Measurements from ENCODE around the gene KCTD5. TPM values are rescaled to one million over a fixed set of nuclear protein-coding genes. Genes with fewer than 3 reads are reported as not detected.

The KCTD5 gene
- total and polyA plus RNA-seq, 9 of the 15 experiments (the other 6 are each of a cell fraction or from before 2014, with no cell fraction given): 0.73 to 58.3 (median 32.3) TPM

DNA sequence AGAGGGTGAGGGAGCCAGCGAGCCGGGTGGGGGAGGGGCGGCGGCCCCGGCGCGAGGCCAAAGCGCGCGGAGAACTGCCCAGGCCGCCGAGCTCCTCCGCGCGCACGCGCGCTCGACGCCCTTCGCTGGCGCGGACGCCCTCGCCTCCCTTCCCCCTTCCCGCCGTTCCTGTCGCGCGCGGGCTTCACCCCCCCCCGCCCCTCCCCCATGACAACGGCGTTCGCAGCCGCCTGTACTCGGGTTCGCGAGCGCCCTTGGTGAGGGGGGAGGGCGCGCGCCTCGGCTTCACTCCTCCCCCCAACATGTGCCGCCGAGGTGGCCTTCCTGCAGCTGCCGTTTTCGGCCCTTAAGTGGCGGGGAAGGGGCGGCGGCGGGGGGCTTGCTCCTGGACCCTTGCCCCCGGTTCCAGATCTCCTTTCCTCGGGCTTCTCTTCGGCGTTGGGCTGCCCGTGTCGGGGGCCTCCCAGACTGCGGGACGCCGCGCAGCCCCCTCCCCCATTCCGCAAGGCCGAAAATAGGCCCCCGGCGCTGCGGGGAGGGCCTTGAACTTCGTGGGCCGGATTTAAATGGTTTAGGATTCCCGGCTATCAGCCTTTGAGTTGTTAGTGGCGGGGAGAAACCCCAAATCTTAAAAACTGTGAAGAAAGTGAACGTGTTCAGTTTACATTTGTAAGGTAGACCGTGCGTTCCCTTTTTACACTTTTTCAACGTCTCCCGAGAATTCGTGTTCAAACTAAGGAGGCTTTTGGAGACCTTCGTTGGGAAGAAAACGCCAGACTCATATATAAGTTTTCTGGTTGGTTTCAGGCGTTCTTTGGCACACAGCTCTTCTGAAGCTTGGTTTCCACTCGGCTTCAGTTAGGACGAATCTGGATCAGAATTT is 70.8 kb downstream of the KCTD5 start (continued):
- TF ChIP-seq, protein P1, sequence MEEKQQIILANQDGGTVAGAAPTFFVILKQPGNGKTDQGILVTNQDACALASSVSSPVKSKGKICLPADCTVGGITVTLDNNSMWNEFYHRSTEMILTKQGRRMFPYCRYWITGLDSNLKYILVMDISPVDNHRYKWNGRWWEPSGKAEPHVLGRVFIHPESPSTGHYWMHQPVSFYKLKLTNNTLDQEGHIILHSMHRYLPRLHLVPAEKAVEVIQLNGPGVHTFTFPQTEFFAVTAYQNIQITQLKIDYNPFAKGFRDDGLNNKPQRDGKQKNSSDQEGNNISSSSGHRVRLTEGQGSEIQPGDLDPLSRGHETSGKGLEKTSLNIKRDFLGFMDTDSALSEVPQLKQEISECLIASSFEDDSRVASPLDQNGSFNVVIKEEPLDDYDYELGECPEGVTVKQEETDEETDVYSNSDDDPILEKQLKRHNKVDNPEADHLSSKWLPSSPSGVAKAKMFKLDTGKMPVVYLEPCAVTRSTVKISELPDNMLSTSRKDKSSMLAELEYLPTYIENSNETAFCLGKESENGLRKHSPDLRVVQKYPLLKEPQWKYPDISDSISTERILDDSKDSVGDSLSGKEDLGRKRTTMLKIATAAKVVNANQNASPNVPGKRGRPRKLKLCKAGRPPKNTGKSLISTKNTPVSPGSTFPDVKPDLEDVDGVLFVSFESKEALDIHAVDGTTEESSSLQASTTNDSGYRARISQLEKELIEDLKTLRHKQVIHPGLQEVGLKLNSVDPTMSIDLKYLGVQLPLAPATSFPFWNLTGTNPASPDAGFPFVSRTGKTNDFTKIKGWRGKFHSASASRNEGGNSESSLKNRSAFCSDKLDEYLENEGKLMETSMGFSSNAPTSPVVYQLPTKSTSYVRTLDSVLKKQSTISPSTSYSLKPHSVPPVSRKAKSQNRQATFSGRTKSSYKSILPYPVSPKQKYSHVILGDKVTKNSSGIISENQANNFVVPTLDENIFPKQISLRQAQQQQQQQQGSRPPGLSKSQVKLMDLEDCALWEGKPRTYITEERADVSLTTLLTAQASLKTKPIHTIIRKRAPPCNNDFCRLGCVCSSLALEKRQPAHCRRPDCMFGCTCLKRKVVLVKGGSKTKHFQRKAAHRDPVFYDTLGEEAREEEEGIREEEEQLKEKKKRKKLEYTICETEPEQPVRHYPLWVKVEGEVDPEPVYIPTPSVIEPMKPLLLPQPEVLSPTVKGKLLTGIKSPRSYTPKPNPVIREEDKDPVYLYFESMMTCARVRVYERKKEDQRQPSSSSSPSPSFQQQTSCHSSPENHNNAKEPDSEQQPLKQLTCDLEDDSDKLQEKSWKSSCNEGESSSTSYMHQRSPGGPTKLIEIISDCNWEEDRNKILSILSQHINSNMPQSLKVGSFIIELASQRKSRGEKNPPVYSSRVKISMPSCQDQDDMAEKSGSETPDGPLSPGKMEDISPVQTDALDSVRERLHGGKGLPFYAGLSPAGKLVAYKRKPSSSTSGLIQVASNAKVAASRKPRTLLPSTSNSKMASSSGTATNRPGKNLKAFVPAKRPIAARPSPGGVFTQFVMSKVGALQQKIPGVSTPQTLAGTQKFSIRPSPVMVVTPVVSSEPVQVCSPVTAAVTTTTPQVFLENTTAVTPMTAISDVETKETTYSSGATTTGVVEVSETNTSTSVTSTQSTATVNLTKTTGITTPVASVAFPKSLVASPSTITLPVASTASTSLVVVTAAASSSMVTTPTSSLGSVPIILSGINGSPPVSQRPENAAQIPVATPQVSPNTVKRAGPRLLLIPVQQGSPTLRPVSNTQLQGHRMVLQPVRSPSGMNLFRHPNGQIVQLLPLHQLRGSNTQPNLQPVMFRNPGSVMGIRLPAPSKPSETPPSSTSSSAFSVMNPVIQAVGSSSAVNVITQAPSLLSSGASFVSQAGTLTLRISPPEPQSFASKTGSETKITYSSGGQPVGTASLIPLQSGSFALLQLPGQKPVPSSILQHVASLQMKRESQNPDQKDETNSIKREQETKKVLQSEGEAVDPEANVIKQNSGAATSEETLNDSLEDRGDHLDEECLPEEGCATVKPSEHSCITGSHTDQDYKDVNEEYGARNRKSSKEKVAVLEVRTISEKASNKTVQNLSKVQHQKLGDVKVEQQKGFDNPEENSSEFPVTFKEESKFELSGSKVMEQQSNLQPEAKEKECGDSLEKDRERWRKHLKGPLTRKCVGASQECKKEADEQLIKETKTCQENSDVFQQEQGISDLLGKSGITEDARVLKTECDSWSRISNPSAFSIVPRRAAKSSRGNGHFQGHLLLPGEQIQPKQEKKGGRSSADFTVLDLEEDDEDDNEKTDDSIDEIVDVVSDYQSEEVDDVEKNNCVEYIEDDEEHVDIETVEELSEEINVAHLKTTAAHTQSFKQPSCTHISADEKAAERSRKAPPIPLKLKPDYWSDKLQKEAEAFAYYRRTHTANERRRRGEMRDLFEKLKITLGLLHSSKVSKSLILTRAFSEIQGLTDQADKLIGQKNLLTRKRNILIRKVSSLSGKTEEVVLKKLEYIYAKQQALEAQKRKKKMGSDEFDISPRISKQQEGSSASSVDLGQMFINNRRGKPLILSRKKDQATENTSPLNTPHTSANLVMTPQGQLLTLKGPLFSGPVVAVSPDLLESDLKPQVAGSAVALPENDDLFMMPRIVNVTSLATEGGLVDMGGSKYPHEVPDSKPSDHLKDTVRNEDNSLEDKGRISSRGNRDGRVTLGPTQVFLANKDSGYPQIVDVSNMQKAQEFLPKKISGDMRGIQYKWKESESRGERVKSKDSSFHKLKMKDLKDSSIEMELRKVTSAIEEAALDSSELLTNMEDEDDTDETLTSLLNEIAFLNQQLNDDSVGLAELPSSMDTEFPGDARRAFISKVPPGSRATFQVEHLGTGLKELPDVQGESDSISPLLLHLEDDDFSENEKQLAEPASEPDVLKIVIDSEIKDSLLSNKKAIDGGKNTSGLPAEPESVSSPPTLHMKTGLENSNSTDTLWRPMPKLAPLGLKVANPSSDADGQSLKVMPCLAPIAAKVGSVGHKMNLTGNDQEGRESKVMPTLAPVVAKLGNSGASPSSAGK (IDR thresholded peaks at IDR 0.05): peak; percentile 95
- peak; percentile 88 for TF ChIP-seq PCBP1 (IDR thresholded peaks at IDR 0.05; ENCODE audit: low read depth, low read length, poor library complexity, severe bottlenecking)
- peak; percentile 86 for TF ChIP-seq CCNT2 (IDR thresholded peaks at IDR 0.05; ENCODE audit: borderline replicate concordance, extremely low read depth, insufficient read length, low read depth, low read length)
- peak; percentile 67; the same call in 1 of the 2 replicates for TF ChIP-seq ATF6 (CRISPR knock-in tag; IDR thresholded peaks at IDR 0.05)
- TF ChIP-seq, protein P2, sequence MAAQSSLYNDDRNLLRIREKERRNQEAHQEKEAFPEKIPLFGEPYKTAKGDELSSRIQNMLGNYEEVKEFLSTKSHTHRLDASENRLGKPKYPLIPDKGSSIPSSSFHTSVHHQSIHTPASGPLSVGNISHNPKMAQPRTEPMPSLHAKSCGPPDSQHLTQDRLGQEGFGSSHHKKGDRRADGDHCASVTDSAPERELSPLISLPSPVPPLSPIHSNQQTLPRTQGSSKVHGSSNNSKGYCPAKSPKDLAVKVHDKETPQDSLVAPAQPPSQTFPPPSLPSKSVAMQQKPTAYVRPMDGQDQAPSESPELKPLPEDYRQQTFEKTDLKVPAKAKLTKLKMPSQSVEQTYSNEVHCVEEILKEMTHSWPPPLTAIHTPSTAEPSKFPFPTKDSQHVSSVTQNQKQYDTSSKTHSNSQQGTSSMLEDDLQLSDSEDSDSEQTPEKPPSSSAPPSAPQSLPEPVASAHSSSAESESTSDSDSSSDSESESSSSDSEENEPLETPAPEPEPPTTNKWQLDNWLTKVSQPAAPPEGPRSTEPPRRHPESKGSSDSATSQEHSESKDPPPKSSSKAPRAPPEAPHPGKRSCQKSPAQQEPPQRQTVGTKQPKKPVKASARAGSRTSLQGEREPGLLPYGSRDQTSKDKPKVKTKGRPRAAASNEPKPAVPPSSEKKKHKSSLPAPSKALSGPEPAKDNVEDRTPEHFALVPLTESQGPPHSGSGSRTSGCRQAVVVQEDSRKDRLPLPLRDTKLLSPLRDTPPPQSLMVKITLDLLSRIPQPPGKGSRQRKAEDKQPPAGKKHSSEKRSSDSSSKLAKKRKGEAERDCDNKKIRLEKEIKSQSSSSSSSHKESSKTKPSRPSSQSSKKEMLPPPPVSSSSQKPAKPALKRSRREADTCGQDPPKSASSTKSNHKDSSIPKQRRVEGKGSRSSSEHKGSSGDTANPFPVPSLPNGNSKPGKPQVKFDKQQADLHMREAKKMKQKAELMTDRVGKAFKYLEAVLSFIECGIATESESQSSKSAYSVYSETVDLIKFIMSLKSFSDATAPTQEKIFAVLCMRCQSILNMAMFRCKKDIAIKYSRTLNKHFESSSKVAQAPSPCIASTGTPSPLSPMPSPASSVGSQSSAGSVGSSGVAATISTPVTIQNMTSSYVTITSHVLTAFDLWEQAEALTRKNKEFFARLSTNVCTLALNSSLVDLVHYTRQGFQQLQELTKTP (IDR thresholded peaks at IDR 0.05; ENCODE audit: low read depth in 1 of 2, partially characterized antibody in 2 of 2): peak in 1 of 2 experiments; percentile 63
